ENCODE results near the gene ATP2C2. TPM values are rescaled to one million over a fixed set of nuclear protein-coding genes. Genes with fewer than 3 reads are reported as not detected.

ATP2C2 gene
- total and polyA plus RNA-seq, 9 of the 15 experiments (the other 6 are each of a cell fraction or from before 2014, with no cell fraction given) = 0.75 TPM; not detected in 8

- CTCF ChIA-PET (ENCODE audit: low intra/inter-chr PET ratio) = no interaction called here
- Histone ChIP-seq H4K20me1 (replicated peaks; ENCODE audit: control insufficient read depth, insufficient read depth, low read length) (peaks cover 5% of the 10 kb centered on the region; the same call in 1 of the 2 replicates), H3K4me1 (replicated peaks in 1 of 2; ENCODE audit: control insufficient read depth in 2 of 2, insufficient read depth in 2 of 2, low read length in 2 of 2) (no peaks in the 10 kb centered on the region), H3K27me3 (ENCODE audit: control insufficient read depth in 2 of 2, insufficient read depth in 2 of 2, low read length in 2 of 2) (peaks cover 44 to 80% of the 10 kb centered on the region in 2 experiments), H3K9me1 (ENCODE audit: control insufficient read depth, insufficient read depth, low read length) (no peaks in the 10 kb centered on the region), H3K4me3 (no peak overlapping the region), H3K36me3 (ENCODE audit: control insufficient read depth, insufficient read depth, low read length) (no peaks in the 10 kb centered on the region), H3K79me2 (ENCODE audit: control insufficient read depth, insufficient read depth, low read length) (no peaks in the 10 kb centered on the region), H3K27ac (ENCODE audit: extremely low read depth, low read depth, low read length) (no peak overlapping the region), H3K9me3 (replicated peaks; ENCODE audit: control insufficient read depth, insufficient read depth, low read depth, low read length) (no peaks in the 10 kb centered on the region), H3K4me2 (ENCODE audit: insufficient read depth, low read length) (no peak overlapping the region), H2AFZ (ENCODE audit: low read depth, low read length) (no peak overlapping the region), H3K9ac (ENCODE audit: insufficient read depth in 1 of 2, low read depth in 2 of 2, low read length in 2 of 2) (no peak overlapping the region)
- FAIRE-seq = peak; percentile 35
- no TSS peak for BruUV-seq (replicated peaks)
- no peak for ATAC-seq
- in situ Hi-C loops (cut with MboI) = no loop called here
- TF ChIP-seq NRF1 (conservative IDR thresholded peaks at IDR 0.05 in 1 of 2, IDR thresholded peaks at IDR 0.05 in 1 of 2) = peak; percentile 34 to 35; a peak in 2 of 4 replicates
- no peak for TF ChIP-seq KAT7 (CRISPR knock-in tag; IDR thresholded peaks at IDR 0.05; ENCODE audit: borderline replicate concordance)
- no peak for TF ChIP-seq CEBPB (tag; IDR thresholded peaks at IDR 0.05)
- peak; percentile 56 for TF ChIP-seq RBM25 (IDR thresholded peaks at IDR 0.05; ENCODE audit: low read depth, low read length, severe bottlenecking)
- WGBS (ENCODE audit: insufficient coverage, low coverage, missing lambda C conversion rate) = under 1% methylated on average over 8 of the region's 8 CpGs
- no peak for DNase-seq (ENCODE audit: extremely low read depth in 1 of 4, low spot score in 3 of 4)
- intact Hi-C loops (cut with micrococcal nuclease) = no loop called here
- POLR2A ChIA-PET = interaction anchor here (0.6 kb wide), 1 partner anchor 81 kb away, joined by 3 read pairs; no protein-coding TSS in a partner anchor
Measured at GRCh38 chr16:84380405-84380804, 12.1 kb downstream of the ATP2C2 start.

DNA sequence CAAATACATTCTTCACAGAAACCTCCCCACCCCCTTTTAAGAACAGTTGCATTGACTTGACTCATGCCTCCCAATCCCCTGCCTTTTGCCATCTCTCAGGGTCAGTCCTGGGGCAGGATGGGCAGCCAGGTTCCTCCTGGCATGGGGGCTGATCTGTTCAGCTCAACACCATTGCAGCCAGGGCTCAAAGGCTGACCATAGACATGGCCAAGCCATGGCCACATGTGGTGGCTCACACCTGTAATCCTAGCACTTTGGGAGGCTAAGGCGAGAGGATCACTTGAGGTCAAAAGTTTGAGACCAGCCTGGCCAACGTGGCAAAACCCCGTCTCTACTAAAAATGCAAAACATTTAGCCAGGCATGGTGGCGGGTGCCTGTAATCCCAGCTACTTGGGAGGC is 14.1 kb downstream of the ATP2C2 start:
- no peak for DNase-seq (ENCODE audit: extremely low read depth in 1 of 4, low spot score in 3 of 4)
- peaks cover 5% of the 10 kb centered on the region; the same call in 1 of the 2 replicates for H4K20me1 ChIP-seq (replicated peaks; ENCODE audit: control insufficient read depth, insufficient read depth, low read length)
- in situ Hi-C loops (cut with MboI) = no loop called here
- TF ChIP-seq NFIC (IDR thresholded peaks at IDR 0.05) = no peak
- TF ChIP-seq YY1 (IDR thresholded peaks at IDR 0.05; ENCODE audit: borderline replicate concordance in 1 of 3, control insufficient read depth in 1 of 3, extremely low read depth in 1 of 3, insufficient read depth in 3 of 3, insufficient read length in 1 of 3, insufficient replicate concordance in 2 of 3, low read depth in 1 of 3, low read length in 2 of 3) = no peak
- TF ChIP-seq, protein P1, sequence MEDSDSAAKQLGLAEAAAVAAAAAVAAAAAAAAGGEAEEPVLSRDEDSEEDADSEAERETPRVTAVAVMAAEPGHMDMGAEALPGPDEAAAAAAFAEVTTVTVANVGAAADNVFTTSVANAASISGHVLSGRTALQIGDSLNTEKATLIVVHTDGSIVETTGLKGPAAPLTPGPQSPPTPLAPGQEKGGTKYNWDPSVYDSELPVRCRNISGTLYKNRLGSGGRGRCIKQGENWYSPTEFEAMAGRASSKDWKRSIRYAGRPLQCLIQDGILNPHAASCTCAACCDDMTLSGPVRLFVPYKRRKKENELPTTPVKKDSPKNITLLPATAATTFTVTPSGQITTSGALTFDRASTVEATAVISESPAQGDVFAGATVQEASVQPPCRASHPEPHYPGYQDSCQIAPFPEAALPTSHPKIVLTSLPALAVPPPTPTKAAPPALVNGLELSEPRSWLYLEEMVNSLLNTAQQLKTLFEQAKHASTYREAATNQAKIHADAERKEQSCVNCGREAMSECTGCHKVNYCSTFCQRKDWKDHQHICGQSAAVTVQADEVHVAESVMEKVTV (CRISPR knock-in tag; IDR thresholded peaks at IDR 0.05) = no peak
- TF ChIP-seq, protein P2, sequence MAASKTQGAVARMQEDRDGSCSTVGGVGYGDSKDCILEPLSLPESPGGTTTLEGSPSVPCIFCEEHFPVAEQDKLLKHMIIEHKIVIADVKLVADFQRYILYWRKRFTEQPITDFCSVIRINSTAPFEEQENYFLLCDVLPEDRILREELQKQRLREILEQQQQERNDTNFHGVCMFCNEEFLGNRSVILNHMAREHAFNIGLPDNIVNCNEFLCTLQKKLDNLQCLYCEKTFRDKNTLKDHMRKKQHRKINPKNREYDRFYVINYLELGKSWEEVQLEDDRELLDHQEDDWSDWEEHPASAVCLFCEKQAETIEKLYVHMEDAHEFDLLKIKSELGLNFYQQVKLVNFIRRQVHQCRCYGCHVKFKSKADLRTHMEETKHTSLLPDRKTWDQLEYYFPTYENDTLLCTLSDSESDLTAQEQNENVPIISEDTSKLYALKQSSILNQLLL (CRISPR knock-in tag; IDR thresholded peaks at IDR 0.05; ENCODE audit: borderline replicate concordance) = no peak
- TF ChIP-seq CEBPB (tag; IDR thresholded peaks at IDR 0.05) = no peak
- no peak for TF ChIP-seq SUPT5H (IDR thresholded peaks at IDR 0.05)
- no peak for TF ChIP-seq NR4A1 (CRISPR knock-in tag; IDR thresholded peaks at IDR 0.05)
- no peak for TF ChIP-seq NR4A1 (tag; IDR thresholded peaks at IDR 0.05)
- TF ChIP-seq TFAM (CRISPR knock-in tag; conservative IDR thresholded peaks at IDR 0.05) = no peak

More for the DNA sequence above, 14.1 kb downstream of the ATP2C2 start:
- no peak overlapping the region for H2AFZ ChIP-seq (ENCODE audit: low read depth, low read length)
- intact Hi-C loops (cut with micrococcal nuclease) = no loop called here
- no TSS peak for BruUV-seq (replicated peaks)
- H3K4me1 ChIP-seq (replicated peaks in 1 of 2; ENCODE audit: control insufficient read depth in 2 of 2, insufficient read depth in 2 of 2, low read length in 2 of 2) = no peaks in the 10 kb centered on the region
- FAIRE-seq (no peak), ATAC-seq (no peak)
- no peaks in the 10 kb centered on the region for H3K36me3 ChIP-seq (ENCODE audit: control insufficient read depth, insufficient read depth, low read length)
- ChIA-PET POLR2A (interaction anchor here (0.6 to 0.7 kb wide), 2 partner anchors 62 to 84 kb away, joined by 3 read pairs; no protein-coding TSS in a partner anchor), CTCF (ENCODE audit: low intra/inter-chr PET ratio) (no interaction called here)
- H3K27ac ChIP-seq (ENCODE audit: extremely low read depth, low read depth, low read length) = no peak overlapping the region
- H3K9ac ChIP-seq (ENCODE audit: insufficient read depth in 1 of 2, low read depth in 2 of 2, low read length in 2 of 2) = no peak overlapping the region
- no peaks in the 10 kb centered on the region; the same call in 1 of the 2 replicates for H3K9me3 ChIP-seq (replicated peaks; ENCODE audit: control insufficient read depth, insufficient read depth, low read depth, low read length)
- no peaks in the 10 kb centered on the region for H3K79me2 ChIP-seq (ENCODE audit: control insufficient read depth, insufficient read depth, low read length)
- no peaks in the 10 kb centered on the region for H3K9me1 ChIP-seq (ENCODE audit: control insufficient read depth, insufficient read depth, low read length)
- H3K27me3 ChIP-seq (ENCODE audit: control insufficient read depth in 2 of 2, insufficient read depth in 2 of 2, low read length in 2 of 2) = peaks cover 45 to 79% of the 10 kb centered on the region in 2 experiments
- WGBS (ENCODE audit: insufficient coverage, low coverage, missing lambda C conversion rate) = 3% methylated on average over 4 of the region's 4 CpGs
- no peak overlapping the region for H3K4me3 ChIP-seq
- no peak overlapping the region for H3K4me2 ChIP-seq (ENCODE audit: insufficient read depth, low read length)

Data from K562 (cell line).